Skin of body (tissue), 2 donors: Measurements from ENCODE around the gene NPFF. TPM values are rescaled to one million over a fixed set of nuclear protein-coding genes. Genes with fewer than 3 reads are reported as not detected.
A peak's percentile ranks its signal among the peaks of the same experiment; 100 is the strongest.
"Not testable (repeated sequence)": the region's sequence is repeated elsewhere in the genome, so short reads cannot be mapped to it uniquely, and the experiment has no call there.

Experiments
- DNase-seq: peaks from one replicate; lab custom pipeline; 2025; lab: John Stamatoyannopoulos, UW
- total RNA-seq: library from RNA; depleted of rRNA; stranded (reverse); fragments of >200 nt; gene quantifications from one replicate; pipeline ENCODE4 v1.2.3, GENCODE V29; 2014

Gene NPFF, protein sequence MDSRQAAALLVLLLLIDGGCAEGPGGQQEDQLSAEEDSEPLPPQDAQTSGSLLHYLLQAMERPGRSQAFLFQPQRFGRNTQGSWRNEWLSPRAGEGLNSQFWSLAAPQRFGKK
- 0.59 TPM for total RNA-seq

DNA sequence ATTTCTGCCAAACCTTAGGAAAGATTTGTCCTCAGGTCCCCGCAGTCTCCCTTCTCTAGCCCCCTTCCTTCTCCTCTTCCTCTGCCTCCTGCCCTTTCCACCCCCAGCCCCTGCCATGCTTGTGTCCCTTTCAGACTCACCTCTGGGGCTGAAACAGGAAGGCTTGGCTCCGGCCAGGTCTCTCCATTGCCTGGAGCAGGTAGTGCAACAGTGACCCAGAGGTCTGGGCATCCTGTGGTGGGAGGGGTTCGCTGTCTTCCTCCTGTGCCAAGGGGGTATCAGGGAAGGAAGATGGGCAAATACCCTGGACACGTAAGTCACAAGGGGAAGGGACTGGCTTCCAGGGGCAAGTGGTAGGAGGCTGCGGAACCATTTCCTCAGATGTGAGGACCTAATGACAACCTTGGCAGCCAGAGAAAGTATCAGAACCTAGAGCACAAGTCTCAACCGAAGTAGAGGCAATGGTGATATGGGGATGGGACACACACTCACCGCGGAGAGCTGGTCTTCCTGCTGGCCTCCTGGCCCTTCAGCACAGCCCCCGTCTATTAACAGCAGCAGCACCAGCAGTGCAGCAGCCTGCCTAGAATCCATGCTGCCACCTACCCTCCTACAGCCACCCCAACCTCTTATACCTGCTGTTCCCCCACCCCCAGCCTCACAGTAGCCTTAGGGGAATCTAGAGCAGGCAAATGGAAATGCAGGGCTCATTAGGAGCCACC lies at the start of gene NPFF:
TSS of gene NPFF (minus strand) at position 604 of the 722 bp plus-strand sequence. CDS start at position 594, 10 bp downstream.
- DNase-seq: no peak

DNA sequence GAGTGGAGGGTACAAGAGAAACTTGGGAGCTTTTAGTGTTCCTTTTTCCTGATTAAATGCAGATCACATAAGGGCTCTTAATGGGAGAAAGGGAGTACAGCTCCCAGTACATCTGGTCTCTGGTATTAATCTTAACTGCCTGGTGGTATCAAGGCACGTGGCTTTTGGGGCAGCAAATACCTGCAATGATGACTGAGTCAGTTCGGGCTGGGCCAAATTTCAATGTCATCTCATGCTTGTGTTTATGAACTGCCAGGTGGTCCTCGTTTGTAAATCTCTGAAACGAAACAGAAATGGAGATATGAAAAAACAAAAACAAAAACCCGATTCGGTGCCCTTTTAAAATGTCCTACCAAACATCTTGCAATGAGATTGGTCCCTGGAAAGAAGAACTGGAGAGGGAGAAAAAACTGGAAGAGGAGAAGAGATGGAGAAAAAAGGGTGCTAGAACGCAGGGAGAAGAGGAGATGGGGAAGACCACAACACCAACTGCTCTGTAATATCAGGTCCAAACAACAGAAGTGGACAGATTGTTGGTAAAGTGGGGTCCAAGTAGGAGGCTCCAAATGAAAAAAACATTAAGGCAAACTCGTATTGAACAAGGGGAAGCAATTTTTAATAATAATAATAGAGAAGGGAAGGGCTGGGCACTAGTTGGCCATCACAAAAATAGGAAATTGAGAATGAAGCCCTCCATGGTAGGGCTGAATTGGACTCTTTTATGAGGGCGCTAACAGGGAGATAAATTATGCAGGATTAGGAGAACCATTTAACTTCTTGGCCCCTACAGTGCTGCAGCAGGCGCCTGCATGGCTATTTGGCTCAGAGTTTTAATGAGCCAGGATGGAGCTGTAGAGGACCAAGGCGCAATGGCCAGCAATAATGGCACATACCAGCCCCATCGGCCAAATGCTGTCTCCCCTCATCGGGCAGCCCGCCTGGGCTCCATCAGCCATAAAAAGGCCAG lies 45.4 kb upstream of the NPFF start:
- DNase-seq: no peak

DNA sequence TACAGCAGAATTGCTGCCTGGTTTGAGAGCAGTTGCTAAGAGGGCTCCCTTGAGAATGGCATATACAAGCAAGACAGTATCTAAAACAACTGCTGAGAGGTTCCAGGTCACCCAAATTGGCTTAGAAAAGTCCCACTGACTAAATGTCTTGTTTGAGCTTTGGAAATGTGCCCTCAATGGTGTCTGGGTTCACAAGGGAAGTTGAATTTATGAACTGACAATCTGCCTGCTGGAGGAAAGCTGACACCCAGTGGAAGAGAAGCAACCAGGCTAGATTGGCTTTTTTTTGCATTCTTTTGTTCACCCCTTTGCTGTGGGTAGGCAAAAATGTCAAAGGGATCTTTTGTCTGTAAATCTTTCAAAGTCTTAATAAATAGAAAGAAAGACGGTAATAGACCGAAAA lies 44.6 kb upstream of the NPFF start:
- no peak for DNase-seq

DNA sequence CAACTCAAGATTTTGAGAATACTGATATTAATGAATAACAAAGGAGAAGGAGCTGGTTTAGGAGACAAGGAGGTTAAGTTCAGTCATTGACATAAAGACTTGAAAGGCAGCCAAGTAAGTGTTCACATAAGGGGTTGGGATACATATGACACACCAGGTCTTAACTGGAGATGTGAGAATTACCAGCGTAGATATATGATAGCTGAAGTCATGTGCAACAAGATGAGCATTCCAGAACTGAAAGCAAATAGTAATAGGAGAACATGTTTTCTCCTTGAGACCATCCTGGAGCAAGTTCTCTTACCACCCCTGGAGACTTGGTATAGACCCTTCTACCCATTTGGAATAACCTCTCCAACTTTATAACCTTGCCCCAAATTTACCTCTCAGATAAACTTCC lies 43.3 kb upstream of the NPFF start:
- DNase-seq: no peak

DNA sequence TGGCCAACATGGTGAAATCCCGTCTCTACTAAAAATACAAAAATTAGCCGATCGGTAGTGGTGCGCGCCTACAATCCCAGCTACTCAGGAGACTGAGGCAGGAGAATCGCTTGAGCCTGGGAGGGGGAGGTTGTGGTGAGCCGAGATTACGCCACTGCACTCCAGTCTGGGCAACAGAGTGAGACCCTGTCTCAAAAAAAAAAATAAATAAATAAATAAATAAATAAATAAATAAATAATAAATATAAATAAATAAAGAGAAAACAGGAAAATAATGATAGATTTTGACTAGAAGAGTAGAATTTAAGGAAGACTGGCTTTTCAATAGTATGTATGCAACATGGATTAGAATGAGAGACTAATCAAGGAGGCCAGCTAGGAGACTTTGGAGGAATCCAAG lies 42.8 kb upstream of the NPFF start:
- DNase-seq: not testable (repeated sequence)

DNA sequence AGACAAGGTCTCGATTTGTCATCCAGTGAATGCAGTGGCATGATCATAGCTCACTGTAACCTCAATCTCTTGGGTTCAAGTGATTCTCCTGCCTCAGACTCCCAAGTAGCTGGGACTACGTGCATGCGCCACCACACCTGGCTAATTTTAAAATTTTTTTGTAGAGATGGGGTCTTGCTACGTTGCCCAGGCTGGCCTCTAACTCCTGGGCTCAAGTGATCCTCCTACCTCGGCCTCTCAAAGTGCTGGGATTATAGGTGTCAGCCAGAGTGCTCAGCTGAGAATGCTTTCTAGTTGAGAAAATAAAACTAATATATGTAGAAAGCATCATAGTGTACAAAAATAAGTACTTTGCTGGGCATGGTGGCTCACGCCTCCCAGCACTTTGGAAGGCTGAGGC lies 41.1 kb upstream of the NPFF start:
- not testable (repeated sequence) for DNase-seq

DNA sequence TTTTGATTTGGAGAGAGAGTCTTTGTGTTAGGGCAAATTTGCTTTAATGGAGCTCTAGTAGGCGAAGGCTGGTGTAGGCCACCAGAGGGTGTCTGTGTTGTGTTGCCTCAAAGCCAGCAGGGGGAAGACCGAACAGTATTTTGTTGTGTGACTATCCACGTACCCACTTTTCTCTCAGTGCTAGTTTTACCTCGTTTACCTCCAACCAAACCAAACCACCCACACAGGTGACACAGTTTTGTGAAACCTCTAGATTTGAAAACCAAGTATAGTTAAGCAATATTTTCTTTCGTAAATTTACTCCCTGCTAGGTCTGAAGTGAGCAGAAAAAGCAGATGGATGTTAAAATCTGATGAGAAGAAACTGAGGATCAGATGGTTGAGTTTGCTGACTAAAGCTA lies 36.3 kb upstream of the NPFF start:
- peak; percentile 44 for DNase-seq

DNA sequence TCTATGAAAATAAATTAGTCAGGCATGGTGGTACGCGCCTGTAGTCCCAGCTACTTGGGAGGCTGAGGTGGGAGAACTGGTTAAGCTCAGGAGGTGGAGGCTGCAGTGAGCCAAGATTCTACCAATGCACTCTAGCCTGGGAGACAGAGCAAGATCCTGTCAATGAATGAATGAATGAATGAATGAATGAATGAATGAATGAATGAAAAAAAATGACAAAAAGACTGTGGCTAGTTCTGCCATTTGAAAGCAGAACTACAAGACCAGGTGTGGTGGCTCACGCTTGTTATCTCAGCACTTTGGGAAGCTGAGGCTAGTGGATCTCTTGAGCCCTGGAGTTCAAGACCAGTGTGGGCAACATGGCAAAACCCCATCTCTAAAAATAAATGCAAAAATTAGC lies 32.2 kb upstream of the NPFF start:
- DNase-seq: no peak

DNA sequence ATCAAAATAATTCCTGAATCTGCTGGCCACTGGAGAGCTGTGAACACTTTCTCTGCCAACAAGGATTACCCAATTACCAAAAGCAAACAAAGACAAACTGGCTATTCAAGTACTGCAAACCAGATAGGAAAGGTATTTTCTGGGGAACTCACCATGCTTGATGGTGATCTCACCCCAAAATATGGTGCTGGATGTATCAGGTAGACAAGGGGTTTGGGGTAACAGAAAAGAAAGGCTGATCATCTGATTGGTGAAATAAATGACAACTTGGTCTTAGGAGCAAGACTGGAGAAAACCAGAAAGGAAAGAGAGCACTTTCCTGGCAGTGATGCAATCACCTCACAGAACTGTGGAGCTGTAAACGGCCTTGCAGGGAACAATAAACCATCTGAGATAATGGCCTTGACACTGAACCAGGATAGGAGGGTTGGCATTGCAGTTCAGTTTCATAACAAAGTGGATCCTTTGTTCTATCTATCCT lies 31.0 kb upstream of the NPFF start:
- DNase-seq: no peak

DNA sequence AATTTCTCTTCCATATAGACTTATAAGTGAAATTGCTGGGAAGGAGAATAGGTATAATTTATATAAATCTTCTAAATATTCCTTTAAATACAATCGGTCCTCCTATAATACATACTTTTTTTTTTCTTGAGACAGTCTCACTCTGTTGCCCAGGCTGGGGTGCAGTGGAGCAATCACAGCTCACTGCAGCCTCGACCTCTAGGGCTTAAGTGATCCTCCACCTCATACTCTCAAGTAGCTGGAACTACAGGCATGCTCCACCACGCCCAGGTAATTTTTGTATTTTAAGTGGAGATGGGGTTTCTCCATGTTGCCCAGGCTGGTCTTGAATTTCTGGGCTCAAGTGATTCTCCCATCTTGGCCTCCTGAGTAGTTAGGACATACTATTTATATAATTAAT lies 29.7 kb upstream of the NPFF start:
- DNase-seq: no peak

DNA sequence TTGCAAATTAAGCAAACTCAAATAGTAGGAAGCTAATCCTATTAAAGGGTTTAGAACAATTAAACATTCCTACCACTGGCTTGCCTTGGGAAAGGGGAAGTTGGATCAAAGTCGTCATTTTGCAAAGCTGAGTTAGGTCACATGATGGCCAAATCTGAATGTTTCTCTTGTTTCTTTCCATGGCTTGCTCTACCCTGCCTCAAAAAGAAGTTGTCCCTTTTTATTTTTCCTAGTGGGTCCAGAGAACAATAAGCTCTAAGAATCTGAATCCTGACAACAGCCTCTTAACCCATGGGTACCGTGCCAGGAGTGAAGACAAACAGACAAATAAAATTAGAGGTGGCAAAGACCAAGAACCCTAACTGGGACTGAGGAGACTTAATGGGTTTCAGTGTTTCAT lies 26.2 kb upstream of the NPFF start:
- no peak for DNase-seq

DNA sequence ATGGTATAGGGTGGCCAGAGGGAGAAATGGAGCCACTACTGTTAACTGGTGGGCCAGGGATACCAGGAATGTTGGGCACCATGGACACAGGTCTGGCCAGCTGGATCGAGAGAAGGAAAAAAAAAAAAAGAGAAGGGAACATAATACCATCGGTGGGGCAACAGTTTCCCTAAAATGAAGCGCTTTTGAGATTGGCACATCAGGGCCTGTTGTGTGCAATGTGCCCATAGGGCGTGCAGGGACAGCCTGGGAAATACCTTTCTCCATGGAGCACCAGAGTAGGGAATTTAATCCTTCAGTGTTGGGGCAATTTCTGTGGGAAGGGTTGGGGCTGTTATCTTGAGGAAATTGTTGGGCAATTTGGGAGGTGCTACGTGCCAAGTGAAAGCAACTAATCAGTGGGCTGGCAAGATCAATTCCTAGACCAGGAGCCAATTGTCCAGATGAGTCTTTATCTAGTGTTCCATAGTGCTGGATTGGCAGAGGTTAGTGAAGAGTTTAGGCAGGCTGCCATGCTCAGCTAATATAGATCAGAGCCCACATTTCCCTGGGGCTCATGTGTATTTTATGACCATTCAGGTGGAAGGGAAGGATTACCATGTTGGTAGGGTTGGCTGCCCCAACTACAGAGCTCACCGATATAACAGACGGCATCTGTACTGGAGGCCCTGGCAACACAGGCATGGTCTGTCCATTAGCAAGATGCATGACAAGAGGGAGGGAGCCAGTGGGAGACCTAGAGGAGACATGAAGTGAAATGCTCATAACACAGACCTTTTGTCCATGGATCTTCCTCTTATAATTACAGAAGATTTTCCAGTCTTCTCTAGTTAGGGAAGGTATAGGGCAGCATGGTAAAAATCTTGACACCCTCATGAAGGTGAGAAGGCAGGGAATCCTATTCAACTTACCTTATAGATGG lies 25.5 kb upstream of the NPFF start:
- no peak for DNase-seq

DNA sequence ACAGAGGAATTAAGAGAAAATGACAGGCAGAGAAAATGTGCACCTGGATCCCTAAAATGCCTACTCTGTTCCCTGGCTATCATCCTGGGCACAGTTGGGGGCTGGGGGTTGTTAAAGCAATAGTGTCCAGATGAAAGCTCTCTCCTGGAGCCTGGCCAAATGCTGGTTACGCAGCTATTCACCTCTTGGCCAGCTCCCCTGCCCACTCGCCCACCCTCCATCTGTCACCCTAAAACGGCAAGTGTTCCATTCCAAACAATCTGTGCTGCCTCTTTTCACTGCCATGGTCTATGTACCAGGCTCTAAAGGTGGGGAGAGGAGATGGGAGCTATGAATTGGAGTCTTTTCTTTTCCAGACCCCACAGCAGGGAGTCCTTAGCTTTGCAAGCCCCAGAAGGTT lies 24.7 kb upstream of the NPFF start:
- DNase-seq: no peak

DNA sequence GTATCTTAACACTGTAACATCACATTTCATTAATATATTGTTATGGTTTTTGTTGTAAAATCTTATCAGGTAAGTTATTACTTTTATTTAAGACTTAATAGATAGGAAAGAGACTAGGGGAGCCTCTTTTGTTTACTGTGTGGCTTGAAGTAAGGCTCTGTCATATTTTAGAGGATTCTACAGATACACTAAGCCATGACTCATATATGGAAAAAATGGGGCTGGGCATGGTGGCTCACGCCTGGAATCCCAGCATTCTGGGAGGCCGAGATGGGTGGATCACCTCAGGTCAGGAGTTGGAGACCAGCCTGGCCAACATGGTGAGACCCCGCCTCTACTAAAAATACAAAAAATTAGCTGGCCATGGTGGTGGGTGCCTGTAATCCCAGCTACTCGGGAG lies 23.6 kb upstream of the NPFF start:
- no peak for DNase-seq

DNA sequence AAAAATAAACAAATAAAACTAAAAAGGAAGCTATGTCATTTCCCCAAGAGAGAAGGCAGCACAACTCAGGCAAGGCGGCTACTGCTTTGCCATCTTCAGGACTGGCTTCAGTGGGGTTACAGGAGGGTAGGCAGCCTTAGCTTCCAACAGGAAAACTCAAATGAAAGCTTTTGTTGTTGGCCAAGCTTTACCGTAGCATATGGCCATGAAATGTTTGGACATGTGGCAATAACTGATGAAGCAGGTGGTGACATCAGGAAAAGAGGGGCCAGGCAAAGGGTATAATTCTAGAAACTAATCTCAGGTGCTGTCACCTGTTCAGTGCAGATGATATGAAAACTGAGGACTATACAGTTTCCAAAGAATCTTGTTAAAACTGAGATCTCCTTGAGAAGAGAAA lies 22.8 kb upstream of the NPFF start:
- no peak for DNase-seq

DNA sequence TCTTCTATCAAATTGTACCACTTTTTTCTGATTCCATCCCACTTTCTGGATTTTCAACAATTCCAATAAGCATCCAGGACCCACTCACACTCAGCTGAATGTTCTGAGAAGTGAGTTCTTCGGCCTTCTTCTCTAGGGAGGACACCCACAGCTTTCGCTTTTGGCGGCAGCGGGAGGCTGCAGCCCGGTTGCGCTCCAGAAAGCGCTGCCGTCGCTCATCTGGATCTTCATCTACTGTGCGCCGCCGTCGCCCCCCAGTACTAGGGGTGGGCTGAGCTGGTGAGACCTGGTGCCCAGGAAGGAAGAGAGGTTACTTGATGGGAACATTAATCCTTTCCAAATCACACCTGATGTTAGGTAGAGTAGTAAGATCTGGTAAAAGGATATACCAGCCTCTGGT lies 17.2 kb upstream of the NPFF start:
- DNase-seq: no peak

DNA sequence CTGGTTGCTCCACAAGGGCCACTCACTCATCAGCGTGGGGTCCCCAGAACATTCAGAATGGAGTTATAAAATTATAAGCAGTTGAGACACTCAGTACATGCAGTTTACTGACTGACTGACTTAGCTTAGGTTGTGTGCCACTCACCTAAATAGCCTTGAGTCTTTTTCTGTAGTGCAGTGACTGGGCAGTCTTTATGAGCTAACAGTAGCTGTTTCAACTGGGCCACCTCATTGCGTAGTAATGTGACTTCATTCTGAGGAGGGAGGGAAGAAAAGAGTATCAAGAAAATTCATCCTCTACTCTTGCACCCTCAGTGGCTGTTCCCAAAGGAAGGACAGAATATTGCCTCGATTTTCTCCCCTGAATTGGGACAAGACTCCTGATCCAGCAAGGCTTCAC lies 15.8 kb upstream of the NPFF start:
- DNase-seq: no peak

DNA sequence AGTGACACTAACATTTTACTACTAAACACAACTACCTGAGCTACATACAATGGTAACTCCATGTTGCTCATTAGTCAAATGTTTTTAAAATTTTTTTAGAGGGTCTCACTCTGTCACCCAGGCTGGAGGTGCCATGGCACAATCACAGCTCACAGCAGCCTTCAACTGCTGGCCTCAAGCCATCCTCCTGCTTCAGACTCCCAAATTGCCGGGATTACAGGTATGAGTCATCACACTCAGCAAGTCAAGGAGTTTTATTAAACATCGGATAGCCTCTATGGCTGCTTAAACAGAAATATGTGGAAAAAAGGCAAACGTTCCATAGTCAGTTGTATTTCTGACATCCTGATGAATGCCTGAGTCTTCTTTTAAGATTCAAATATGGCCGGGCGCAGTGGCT lies 11.1 kb upstream of the NPFF start:
- no peak for DNase-seq

DNA sequence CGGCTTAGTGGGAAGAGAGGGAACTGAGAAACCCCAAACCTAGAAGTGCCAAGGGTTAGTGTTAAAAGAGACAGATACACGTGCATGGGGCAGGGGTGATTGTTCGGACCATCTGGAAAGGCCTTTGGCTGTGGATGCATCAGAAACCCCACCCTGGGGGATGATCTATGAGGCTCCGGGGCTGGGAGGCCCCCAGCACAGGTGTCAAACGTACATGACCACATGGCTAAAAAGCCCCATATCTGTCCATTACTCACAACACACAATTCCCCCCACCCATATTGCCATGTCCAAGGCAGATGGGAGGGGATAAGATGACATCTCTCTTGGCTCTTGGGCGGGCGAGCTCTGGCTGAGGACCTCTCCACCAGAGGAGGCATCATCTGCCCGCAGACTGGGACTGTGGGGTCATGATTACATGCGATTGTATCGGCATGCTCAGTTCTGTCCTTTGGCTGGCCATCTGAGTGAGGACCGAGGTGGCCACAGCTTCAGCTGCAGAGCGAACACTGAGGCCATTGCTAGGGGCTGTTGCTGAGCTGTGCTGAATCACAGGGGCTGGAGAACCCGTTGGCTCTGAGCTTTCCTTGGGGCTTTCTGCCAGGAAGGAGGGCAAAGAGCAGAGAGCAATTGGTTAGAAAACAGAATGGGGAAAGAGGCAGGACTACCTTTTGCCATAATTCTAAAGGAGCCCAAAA lies 9.6 kb upstream of the NPFF start:
- no peak for DNase-seq

DNA sequence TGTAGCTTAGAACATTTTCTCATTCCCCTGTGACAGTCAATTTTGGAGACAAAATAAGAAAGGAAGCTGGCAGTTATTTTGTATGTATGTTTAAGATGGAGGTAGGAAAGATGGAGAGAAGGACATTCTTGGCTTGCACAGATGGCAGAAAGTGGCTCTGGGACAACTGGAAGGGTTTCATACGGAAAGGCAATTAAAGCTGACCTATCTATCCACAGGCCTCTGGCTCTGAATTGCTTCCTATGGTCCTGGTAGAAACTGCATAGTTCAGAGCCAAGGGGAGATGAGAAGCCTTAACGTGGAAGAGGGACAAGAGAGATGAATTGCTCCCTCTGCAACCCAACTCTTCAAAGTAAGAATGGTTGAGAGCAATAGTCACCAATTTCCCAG lies 8.0 kb upstream of the NPFF start:
- no peak for DNase-seq
